Measurements from ENCODE around the gene NT5DC1. TPM values are rescaled to one million over a fixed set of nuclear protein-coding genes. Genes with fewer than 3 reads are reported as not detected.

NT5DC1 gene
- total RNA-seq, 4 donors from 2014 or later, result 4.2 to 23.5 (median 7.0) TPM

GRCh38 chr6:116078522-116078921 lies 22.1 kb upstream of the NT5DC1 start:
- TF ChIP-seq EP300 (IDR thresholded peaks at IDR 0.05) (no peak), CTCF (IDR thresholded peaks at IDR 0.05) (no peak), POLR2A (IDR thresholded peaks at IDR 0.05) (no peak)
- no peak for DNase-seq (ENCODE audit: low spot score in 2 of 2)
- Histone ChIP-seq H3K4me1 (no peaks in the 10 kb centered on the region), H3K4me3 (no peak overlapping the region), H3K9me3 (no peaks in the 10 kb centered on the region), H3K27ac (no peak overlapping the region), H3K27me3 (no peaks in the 10 kb centered on the region), H3K36me3 (no peaks in the 10 kb centered on the region)
- 48 to 65% methylated on average over 3 of the region's 3 CpGs for WGBS, 2 donors

- Histone ChIP-seq H3K4me1 (no peaks in the 10 kb centered on the region), H3K4me3 (no peak overlapping the region), H3K36me3 (no peaks in the 10 kb centered on the region), H3K9me3 (no peaks in the 10 kb centered on the region), H3K27me3 (no peaks in the 10 kb centered on the region), H3K27ac (no peak overlapping the region)
- TF ChIP-seq POLR2A (IDR thresholded peaks at IDR 0.05) (no peak), CTCF (IDR thresholded peaks at IDR 0.05) (no peak), EP300 (IDR thresholded peaks at IDR 0.05) (no peak)
- 91 to 97% methylated on average over 3 of the region's 3 CpGs for WGBS, 2 donors
- DNase-seq (ENCODE audit: low spot score in 2 of 2), result no peak
Measured at GRCh38 chr6:116078945-116079344, 21.7 kb upstream of the NT5DC1 start.

- no peak for DNase-seq (ENCODE audit: low spot score in 2 of 2)
- H3K36me3 ChIP-seq, result no peaks in the 10 kb centered on the region
- no peaks in the 10 kb centered on the region for H3K27me3 ChIP-seq
- TF ChIP-seq POLR2A (IDR thresholded peaks at IDR 0.05) (no peak), CTCF (IDR thresholded peaks at IDR 0.05) (no peak), EP300 (IDR thresholded peaks at IDR 0.05) (no peak)
- no peaks in the 10 kb centered on the region for H3K4me1 ChIP-seq
- no peak overlapping the region for H3K27ac ChIP-seq
- no peak overlapping the region for H3K4me3 ChIP-seq
- no peaks in the 10 kb centered on the region for H3K9me3 ChIP-seq
- WGBS, 2 donors, result 86 to 87% methylated on average over 5 of the region's 5 CpGs
Measured at GRCh38 chr6:116083052-116083451, 17.6 kb upstream of the NT5DC1 start.

- no peak overlapping the region for H3K4me3 ChIP-seq
- TF ChIP-seq POLR2A (IDR thresholded peaks at IDR 0.05) (no peak), CTCF (IDR thresholded peaks at IDR 0.05) (no peak), EP300 (IDR thresholded peaks at IDR 0.05) (no peak)
- no peaks in the 10 kb centered on the region for H3K9me3 ChIP-seq
- H3K27me3 ChIP-seq, result no peaks in the 10 kb centered on the region
- WGBS, 2 donors, result 67 to 90% methylated on average over 2 of the region's 2 CpGs
- no peak for DNase-seq (ENCODE audit: low spot score in 2 of 2)
- no peaks in the 10 kb centered on the region for H3K36me3 ChIP-seq
- H3K27ac ChIP-seq, result no peak overlapping the region
- no peaks in the 10 kb centered on the region for H3K4me1 ChIP-seq
Measured at GRCh38 chr6:116084284-116084683, 16.4 kb upstream of the NT5DC1 start.

- Histone ChIP-seq H3K36me3 (no peaks in the 10 kb centered on the region), H3K27ac (no peak overlapping the region), H3K9me3 (no peaks in the 10 kb centered on the region), H3K27me3 (no peaks in the 10 kb centered on the region), H3K4me3 (no peak overlapping the region), H3K4me1 (no peaks in the 10 kb centered on the region)
- no peak for DNase-seq (ENCODE audit: low spot score in 2 of 2)
- TF ChIP-seq EP300 (IDR thresholded peaks at IDR 0.05) (no peak), CTCF (IDR thresholded peaks at IDR 0.05) (no peak), POLR2A (IDR thresholded peaks at IDR 0.05) (no peak)
- WGBS, 2 donors, result 57 to 58% methylated on average over 4 of the region's 4 CpGs
Measured at GRCh38 chr6:116087437-116088027, 13.1 kb upstream of the NT5DC1 start.

Data from tibial nerve (tissue), 4 donors.